ENCODE data around the gene ITGB7. TPM values are rescaled to one million over a fixed set of nuclear protein-coding genes. Genes with fewer than 3 reads are reported as not detected.

The ITGB7 gene
- total RNA-seq, 2 experiments from 2014 or later, result 121 to 137 TPM

- Mint-ChIP-seq H3K4me3 (no peak overlapping the region), H3K9me3 (no peaks in the 10 kb centered on the region), H3K27me3 (no peaks in the 10 kb centered on the region), H3K36me3 (ENCODE audit: low read depth) (peaks cover 1% of the 10 kb centered on the region), H3K27ac (no peak overlapping the region), H3K4me1 (ENCODE audit: low read depth) (peaks cover 4% of the 10 kb centered on the region)
- no peak for TF ChIP-seq CTCF (IDR thresholded peaks at IDR 0.05)
- no peak for ATAC-seq
- DNase-seq, result no peak
- ChIA-PET POLR2A (interaction anchor here (1.0 kb wide), 1 partner anchor 150 kb away, joined by 3 read pairs; no protein-coding TSS in a partner anchor), CTCF (interaction anchor here (1.2 to 4.1 kb wide), 4 partner anchors 9 to 106 kb away, joined by 3 to 28 read pairs (median 4); partner anchors contain the start of genes CSAD and ZNF740)
- intact Hi-C loops (cut with micrococcal nuclease), result no loop called here
Measured at GRCh38 chr12:53171725-53172329, 35.2 kb downstream of the ITGB7 start.

- POLR2A ChIA-PET, result interaction anchor here (0.6 to 1.0 kb wide), 2 partner anchors 107 to 151 kb away, joined by 3 read pairs; no protein-coding TSS in a partner anchor
- intact Hi-C loops (cut with micrococcal nuclease), result no loop called here
- peaks cover 1% of the 10 kb centered on the region for H3K36me3 Mint-ChIP-seq (ENCODE audit: low read depth)
- DNase-seq, result no peak
- H3K9me3 Mint-ChIP-seq, result no peaks in the 10 kb centered on the region
- no peaks in the 10 kb centered on the region for H3K27me3 Mint-ChIP-seq
- peaks cover 6% of the 10 kb centered on the region for H3K4me1 Mint-ChIP-seq (ENCODE audit: low read depth)
- ATAC-seq, result no peak
- CTCF ChIA-PET, result interaction anchor here (1.2 to 4.1 kb wide), 2 partner anchors 11 to 105 kb away, joined by 3 to 28 read pairs; no protein-coding TSS in a partner anchor
- no peak overlapping the region for H3K4me3 Mint-ChIP-seq
- no peak for TF ChIP-seq CTCF (IDR thresholded peaks at IDR 0.05)
- H3K27ac Mint-ChIP-seq, result no peak overlapping the region
Measured at GRCh38 chr12:53170876-53171724, 36.0 kb downstream of the ITGB7 start.

GRCh38 chr12:53170215-53170614 lies 36.8 kb downstream of the ITGB7 start:
- peaks cover 3% of the 10 kb centered on the region for H3K4me1 Mint-ChIP-seq (ENCODE audit: low read depth)
- ATAC-seq (no peak), DNase-seq (no peak)
- H3K36me3 Mint-ChIP-seq (ENCODE audit: low read depth), result peaks cover 1% of the 10 kb centered on the region
- H3K27ac Mint-ChIP-seq, result no peak overlapping the region
- CTCF ChIA-PET, result interaction anchor here (4.1 kb wide), 1 partner anchor 10 kb away, joined by 28 read pairs; no protein-coding TSS in a partner anchor
- no peak for TF ChIP-seq CTCF (IDR thresholded peaks at IDR 0.05)
- H3K27me3 Mint-ChIP-seq, result no peaks in the 10 kb centered on the region
- POLR2A ChIA-PET, result interaction anchor here (0.9 kb wide), 1 partner anchor 39 kb away, joined by 3 read pairs; no protein-coding TSS in a partner anchor
- no peak overlapping the region for H3K4me3 Mint-ChIP-seq
- intact Hi-C loops (cut with micrococcal nuclease), result no loop called here
- H3K9me3 Mint-ChIP-seq, result no peaks in the 10 kb centered on the region

GRCh38 chr12:53169644-53170043 lies 37.4 kb downstream of the ITGB7 start:
- Mint-ChIP-seq H3K27ac (no peak overlapping the region), H3K36me3 (ENCODE audit: low read depth) (peaks cover 1% of the 10 kb centered on the region), H3K9me3 (no peaks in the 10 kb centered on the region), H3K4me3 (no peak overlapping the region), H3K4me1 (ENCODE audit: low read depth) (peaks cover 3% of the 10 kb centered on the region), H3K27me3 (no peaks in the 10 kb centered on the region)
- ATAC-seq (no peak), DNase-seq (no peak)
- intact Hi-C loops (cut with micrococcal nuclease), result no loop called here
- ChIA-PET POLR2A (interaction anchor here (0.9 kb wide), 1 partner anchor 39 kb away, joined by 3 read pairs; no protein-coding TSS in a partner anchor), CTCF (no interaction called here)
- no peak for TF ChIP-seq CTCF (IDR thresholded peaks at IDR 0.05)

Measured in activated CD8-positive, alpha-beta T cell treated with anti-CD3 and anti-CD28 coated beads for 36 hours (primary cell).